ENCODE results near the gene PSMG3.

Gene PSMG3, protein sequence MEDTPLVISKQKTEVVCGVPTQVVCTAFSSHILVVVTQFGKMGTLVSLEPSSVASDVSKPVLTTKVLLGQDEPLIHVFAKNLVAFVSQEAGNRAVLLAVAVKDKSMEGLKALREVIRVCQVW

DNA sequence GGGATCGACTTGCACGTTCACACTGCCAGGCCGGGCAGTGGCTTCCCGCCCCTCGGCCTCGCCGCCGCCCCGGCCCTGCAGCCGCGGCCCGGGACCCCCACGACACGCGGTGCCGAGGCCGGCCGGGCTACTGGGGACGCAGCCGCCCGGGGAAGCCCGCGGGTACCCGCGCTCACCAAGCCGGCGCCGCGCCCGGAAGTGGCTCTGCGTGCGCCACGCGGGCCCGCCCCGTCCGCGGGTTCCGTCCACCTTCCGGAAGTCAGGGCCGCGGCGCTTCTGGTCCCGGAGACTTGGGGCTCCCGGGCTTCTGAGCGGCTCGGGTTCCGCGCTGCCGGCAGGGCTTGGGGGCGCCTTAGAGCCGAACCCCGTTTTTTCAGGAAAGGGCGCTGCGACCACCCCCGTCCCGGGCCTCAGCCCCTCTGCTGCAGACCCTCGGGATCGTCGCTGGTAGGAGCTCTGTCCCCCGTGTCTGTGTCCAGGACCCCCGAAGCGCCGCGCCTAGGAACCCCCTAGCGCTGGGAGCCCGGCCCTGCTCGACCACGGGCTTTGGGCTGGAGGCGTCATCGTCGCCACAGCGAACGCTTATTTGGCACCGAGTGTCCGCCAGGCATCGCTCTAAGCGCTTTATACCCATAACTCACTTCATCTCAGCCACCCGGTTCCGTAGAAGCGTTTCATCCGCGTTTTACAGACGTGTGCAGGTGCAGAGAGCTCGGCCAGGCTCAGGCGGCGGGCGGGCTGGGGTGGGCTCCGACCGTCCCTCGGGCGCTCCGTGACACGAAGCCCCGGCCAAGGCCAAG is at the start of gene PSMG3:
Gene PSMG3 (minus strand): TSS at position 200 of the 800 bp plus-strand sequence. CDS start 693 bp downstream, outside the sequence.
- DNase-seq: peak; percentile 76

- DNase-seq: no peak
Measured at GRCh38 chr7:1618475-1618874, 48.6 kb upstream of the PSMG3 start.

DNA sequence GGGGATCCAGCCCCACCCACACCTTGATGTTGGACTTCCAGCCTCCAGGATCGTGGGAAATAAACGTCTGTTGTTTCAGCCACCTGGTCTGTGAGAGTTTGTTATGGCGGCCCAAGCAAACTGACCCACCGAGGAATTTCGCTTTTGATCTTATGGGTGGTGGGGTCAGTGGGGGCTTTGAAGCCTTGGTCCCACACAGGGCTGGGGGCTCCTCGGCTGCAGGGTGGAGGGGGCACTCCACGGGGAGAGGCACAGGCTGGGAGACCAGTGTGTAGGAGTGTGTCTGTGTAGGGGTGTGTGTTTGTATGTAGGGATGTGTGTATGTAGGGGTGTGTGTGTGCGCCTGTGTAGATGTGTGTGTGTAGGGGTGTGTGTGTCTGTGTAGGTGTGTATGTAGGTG is 48.1 kb upstream of the PSMG3 start:
- no peak for DNase-seq

DNA sequence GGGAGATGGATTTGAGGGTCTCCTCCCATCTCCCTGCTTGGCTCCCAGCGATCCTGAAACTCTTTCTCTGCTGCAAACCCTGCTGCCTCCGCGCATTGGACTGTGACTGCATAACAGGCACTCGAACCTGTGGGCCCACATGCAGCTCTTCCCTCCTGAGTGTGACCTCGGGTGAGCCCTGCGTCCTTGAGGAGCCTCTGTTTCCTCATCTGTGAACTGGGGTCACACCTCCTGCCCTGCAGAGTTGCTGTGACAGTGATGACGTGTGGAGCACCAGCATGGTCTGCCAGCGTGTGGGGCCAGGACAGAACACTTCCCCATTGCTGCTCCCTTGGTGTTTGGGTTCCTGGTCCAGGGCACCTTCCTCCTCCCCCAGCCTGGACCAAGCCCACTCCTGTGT is 46.9 kb upstream of the PSMG3 start:
- DNase-seq: no peak

DNA sequence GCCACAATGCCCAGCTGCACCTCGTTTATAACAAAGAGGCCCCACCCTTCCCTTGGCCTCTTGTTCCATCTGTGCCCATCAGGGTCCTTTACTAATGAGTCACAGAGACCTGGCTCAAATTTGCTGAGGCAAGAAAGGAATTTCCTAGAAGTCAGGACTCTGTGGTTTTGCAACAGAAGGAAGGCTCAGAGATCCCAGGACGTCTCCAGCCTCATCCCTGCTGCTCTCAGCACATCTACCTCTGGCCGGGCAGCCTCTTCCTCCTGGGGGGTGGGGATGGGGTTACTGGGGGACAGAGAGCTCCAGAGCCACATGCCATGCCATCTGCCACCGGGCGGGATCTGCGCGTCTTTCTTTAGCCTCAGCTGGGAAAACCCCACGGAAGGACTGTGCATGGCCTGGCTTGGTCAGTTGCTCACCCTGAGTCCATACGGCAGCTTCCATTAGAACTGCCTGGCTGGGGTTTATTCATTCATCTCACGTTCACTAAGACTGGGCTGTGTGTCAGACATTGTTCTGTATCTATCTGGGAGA is 41.9 kb upstream of the PSMG3 start:
- no peak for DNase-seq

- DNase-seq: no peak
Measured at GRCh38 chr7:1610678-1611302, 41.0 kb upstream of the PSMG3 start.

DNA sequence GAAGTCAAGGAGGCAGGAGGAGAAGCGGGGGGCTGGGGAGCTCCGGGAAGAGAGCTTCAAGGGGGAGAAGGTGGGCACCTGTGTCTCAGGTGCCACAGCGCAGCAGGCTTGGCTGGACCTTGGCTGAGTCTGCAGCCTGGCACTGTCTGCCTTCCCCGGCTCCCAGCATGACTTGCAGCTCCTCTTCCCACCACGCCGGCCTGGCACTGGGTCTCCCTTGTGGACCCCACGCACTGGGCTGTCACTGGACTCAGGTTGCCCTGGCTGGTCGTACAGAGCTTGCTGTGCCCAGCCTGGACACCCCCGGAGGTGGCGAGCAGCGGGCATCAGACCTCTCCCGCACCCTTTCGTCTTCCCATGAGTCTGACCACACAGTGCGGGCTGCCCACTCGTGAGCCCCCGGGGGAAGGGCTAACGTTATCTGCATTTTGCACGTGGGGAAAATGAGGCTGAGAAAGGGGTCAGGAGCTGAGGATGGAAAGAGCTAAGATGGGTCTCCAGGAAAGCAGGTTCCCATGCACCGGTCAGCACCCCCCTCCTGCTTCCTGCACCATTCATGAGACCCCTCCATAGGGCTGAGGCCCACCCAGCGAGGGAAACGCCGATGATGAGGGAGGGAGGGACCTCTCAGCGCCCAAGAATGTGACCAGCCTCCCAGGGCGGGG is 40.3 kb upstream of the PSMG3 start:
- DNase-seq: no peak

DNA sequence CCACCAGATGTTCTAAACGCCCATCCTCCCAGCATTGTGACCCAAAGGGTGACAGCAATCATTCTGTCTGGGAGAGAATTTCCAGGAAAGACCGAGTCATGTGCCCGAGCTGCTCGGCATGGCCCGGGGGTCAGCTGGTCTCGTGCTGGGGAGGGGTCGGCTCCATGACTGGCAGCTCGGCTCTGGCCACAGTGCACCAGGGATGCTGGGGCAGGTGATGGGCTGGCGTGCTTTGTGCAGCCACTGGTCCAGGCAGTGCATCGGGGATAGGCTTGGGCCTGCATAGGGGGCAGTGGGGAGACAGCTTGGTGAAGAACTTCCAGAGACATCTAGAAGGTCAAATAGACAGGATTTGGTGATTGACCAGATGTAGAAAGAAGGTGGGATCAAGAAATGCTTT is 39.2 kb upstream of the PSMG3 start:
- no peak for DNase-seq

DNA sequence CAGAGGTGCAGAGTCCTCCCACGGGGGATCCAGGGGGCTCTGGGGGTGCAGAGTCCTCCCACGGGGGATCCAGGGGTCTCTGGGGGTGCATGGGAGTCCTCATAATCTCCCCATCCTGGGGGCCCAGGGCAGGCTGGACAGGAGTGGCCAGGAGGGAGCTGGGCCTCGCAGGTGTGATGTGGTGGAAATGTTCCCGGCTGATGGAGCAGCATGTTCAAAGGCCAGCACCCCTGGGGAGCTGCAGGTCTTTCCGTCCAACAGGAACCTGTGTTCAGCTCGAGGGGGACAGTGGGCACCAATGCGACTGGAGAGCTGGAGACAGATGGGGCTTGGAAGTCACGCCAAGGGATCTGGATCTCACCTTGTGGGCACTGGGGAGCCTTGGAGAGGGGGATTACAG is 38.5 kb upstream of the PSMG3 start:
- DNase-seq: no peak

DNA sequence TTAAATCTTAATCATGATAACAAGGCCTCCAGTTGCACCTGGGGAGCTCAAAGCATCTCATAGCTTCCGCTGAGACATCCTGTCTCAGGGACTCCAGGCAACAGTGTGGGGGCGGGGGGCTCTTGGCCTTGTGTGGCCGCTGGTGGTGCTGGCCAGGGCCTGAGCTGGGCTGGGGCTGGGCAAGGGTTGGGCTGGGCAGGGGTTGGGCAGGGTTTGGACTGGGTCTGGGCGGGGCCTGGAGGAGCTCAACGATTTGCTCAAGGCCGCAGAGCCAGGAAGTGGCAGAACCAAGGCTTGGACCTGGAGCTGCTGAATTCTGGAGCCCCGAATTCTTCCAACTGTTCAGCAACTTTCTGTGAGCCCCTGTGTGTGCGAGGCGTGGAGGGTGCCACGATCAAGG is 37.9 kb upstream of the PSMG3 start:
- no peak for DNase-seq

GRCh38 chr7:1607001-1607400 is 37.2 kb upstream of the PSMG3 start:
- no peak for DNase-seq

GRCh38 chr7:1604383-1604782 is 34.6 kb upstream of the PSMG3 start:
- no peak for DNase-seq

GRCh38 chr7:1603346-1604225 is 33.8 kb upstream of the PSMG3 start:
- no peak for DNase-seq

DNA sequence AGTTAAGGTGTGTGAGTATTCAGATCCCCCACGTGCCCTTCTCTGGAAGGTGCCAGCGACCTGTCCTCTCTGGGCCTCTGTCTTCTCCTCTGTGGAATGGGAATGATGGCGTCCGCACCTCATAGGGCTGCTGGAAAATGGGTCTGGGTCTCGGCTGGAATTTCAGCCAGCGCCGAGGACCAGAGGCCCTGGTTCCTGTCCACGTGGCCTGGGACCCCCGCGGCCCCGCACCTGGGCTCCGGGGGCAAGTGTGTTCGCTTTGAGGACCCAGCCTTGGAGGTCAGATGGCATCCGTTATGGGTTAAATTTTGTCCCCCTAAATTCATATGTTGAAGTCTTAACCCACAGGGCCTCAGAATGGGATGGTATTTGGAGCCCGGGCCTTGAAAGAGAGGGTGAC is 32.6 kb upstream of the PSMG3 start:
- DNase-seq: no peak

DNA sequence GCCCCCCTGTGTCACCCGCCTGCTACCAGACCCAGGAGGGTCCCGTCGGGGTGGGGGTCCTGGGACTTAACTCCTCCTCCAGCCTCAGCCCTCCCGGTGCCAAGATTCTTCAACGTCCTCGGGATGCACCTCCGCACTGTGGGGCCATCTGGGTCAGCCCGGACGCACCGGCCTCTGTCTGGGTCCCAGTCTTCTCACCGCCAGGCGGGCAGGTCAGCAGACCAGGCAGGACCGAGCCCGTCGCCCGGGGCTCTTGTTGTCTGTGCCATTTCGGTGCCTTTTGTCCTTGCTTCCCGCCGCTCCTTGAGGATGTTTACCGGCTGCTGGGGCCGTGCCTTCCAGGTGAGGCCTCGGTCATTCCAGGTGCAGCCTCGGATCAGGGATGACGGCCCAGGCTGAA is 32.1 kb upstream of the PSMG3 start:
- DNase-seq: no peak

- DNase-seq: no peak
Measured at GRCh38 chr7:1599640-1600395, 30.0 kb upstream of the PSMG3 start.

DNA sequence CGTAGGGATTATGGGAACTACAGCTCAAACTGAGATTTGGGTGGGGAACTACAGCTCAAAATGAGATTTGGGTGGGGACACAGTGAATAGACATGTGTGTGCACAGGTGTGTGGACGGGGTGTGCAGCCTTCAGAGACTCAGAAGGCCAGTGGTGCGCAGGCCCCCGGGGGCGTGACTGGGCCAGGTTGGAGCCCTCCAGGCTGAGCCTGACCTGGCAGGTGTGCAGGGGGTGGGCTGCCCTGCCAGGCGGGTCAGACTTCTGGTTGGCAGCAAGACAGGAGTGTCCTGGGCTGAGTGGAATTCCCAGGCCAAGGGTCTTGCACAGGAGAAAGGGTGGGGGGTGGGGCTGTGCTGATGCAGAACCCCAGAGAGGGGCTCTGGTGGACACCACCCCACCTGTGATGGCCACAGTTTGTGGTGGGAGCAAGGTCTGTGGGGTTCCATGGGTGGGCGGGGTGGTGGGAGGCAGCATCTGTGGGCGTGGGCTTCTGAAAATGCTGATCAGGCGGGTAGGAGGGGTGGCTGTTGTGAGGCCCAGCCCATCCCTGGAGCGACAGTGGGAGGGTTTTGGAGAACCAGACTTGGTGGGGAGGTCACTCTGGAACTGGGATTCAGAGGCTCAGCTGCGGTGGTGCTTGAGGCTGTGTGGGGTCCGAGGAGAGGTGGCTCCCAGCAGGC is 29.3 kb upstream of the PSMG3 start:
- DNase-seq: no peak

DNA sequence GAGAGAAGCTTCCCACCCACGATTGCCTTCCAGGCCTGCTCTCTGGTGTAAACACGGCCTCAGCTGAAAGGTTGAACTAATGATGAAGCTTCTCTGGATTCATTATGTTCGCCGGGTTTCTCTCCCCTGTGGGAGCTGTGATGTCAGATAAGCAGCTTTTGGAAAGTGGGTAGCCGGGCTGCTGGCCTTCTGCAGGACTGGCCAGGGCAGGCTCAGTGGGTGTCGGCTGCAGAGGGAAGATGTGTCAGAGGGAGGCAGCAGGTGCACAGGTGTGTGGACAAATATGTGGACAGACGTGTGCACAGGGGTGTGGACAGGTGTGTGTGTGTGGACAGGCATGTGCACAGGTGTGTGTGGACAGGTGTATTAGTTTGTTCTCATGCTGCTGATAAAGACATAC is 28.5 kb upstream of the PSMG3 start:
- no peak for DNase-seq

GRCh38 chr7:1597791-1598190 is 28.0 kb upstream of the PSMG3 start:
- DNase-seq: no peak

- DNase-seq: no peak
Measured at GRCh38 chr7:1597066-1597760, 27.4 kb upstream of the PSMG3 start.
